IPS-15b (cell line): ENCODE measurements around the gene MRTFB.

Source experiments
- H3K27me3 ChIP-seq: one replicate; pipeline ENCODE4 v1.6.1; 2013; ENCODE audit warnings: low read length; ENCODE audit not compliant: control insufficient read depth, insufficient read depth
- H3K36me3 ChIP-seq: one replicate; pipeline ENCODE4 v1.6.1; 2013; ENCODE audit warnings: low read length; ENCODE audit not compliant: control insufficient read depth, insufficient read depth
- H3K4me1 ChIP-seq: one replicate; pipeline ENCODE4 v1.6.1; 2013; ENCODE audit warnings: mild to moderate bottlenecking, low read length; ENCODE audit not compliant: control insufficient read depth, insufficient read depth
- H3K4me3 ChIP-seq: one replicate; pipeline ENCODE4 v1.5.1; 2013; ENCODE audit warnings: low read depth, low read length
- H3K9ac ChIP-seq: one replicate; pipeline ENCODE4 v1.6.1; 2013; ENCODE audit warnings: low read depth, mild to moderate bottlenecking, low read length
- H3K9me3 ChIP-seq: one replicate; pipeline ENCODE4 v1.6.1; 2013; ENCODE audit warnings: mild to moderate bottlenecking, low read length; ENCODE audit not compliant: control insufficient read depth, insufficient read depth

Gene MRTFB

GRCh38 chr16:14302399-14303181, 231.5 kb downstream of the MRTFB start:
- no peaks in the 10 kb centered on the region for H3K9me3 ChIP-seq
- peaks cover 27% of the 10 kb centered on the region for H3K4me1 ChIP-seq
- no peaks in the 10 kb centered on the region for H3K36me3 ChIP-seq
- H3K9ac ChIP-seq = peak overlapping the region; percentile 24
- no peaks in the 10 kb centered on the region for H3K27me3 ChIP-seq
- peak overlapping the region; percentile 89 for H3K4me3 ChIP-seq

GRCh38 chr16:14303182-14303618, 232.1 kb downstream of the MRTFB start:
- Histone ChIP-seq H3K36me3 (no peaks in the 10 kb centered on the region), H3K4me3 (peak overlapping the region; percentile 89), H3K4me1 (peaks cover 27% of the 10 kb centered on the region), H3K27me3 (no peaks in the 10 kb centered on the region), H3K9ac (peak overlapping the region; percentile 74), H3K9me3 (no peaks in the 10 kb centered on the region)

GRCh38 chr16:14303639-14304394, 232.7 kb downstream of the MRTFB start:
- Histone ChIP-seq H3K36me3 (no peaks in the 10 kb centered on the region), H3K9me3 (no peaks in the 10 kb centered on the region), H3K4me1 (peaks cover 29% of the 10 kb centered on the region), H3K27me3 (no peaks in the 10 kb centered on the region), H3K9ac (peak overlapping the region; percentile 74), H3K4me3 (peak overlapping the region; percentile 89)

- Histone ChIP-seq H3K9ac (no peak overlapping the region), H3K27me3 (no peaks in the 10 kb centered on the region), H3K36me3 (no peaks in the 10 kb centered on the region), H3K9me3 (no peaks in the 10 kb centered on the region), H3K4me1 (peaks cover 34% of the 10 kb centered on the region), H3K4me3 (no peak overlapping the region)
Measured at GRCh38 chr16:14304891-14305460, 233.9 kb downstream of the MRTFB start.

- H3K4me1 ChIP-seq = peaks cover 40% of the 10 kb centered on the region
- no peaks in the 10 kb centered on the region for H3K27me3 ChIP-seq
- H3K36me3 ChIP-seq = no peaks in the 10 kb centered on the region
- no peaks in the 10 kb centered on the region for H3K9me3 ChIP-seq
- H3K9ac ChIP-seq = peak overlapping the region; percentile 73
- no peak overlapping the region for H3K4me3 ChIP-seq
Measured at GRCh38 chr16:14306485-14307058, 235.5 kb downstream of the MRTFB start.

- Histone ChIP-seq H3K9ac (peak overlapping the region; percentile 73), H3K9me3 (no peaks in the 10 kb centered on the region), H3K4me1 (peaks cover 40% of the 10 kb centered on the region), H3K4me3 (no peak overlapping the region), H3K27me3 (no peaks in the 10 kb centered on the region), H3K36me3 (no peaks in the 10 kb centered on the region)
Measured at GRCh38 chr16:14307059-14307526, 236.0 kb downstream of the MRTFB start.

- Histone ChIP-seq H3K4me1 (peaks cover 40% of the 10 kb centered on the region), H3K4me3 (no peak overlapping the region), H3K9me3 (no peaks in the 10 kb centered on the region), H3K36me3 (no peaks in the 10 kb centered on the region), H3K9ac (peak overlapping the region; percentile 73), H3K27me3 (no peaks in the 10 kb centered on the region)
Measured at GRCh38 chr16:14307527-14308367, 236.6 kb downstream of the MRTFB start.

GRCh38 chr16:14308368-14308723, 237.2 kb downstream of the MRTFB start:
- H3K4me3 ChIP-seq = no peak overlapping the region
- H3K9me3 ChIP-seq = no peaks in the 10 kb centered on the region
- no peaks in the 10 kb centered on the region for H3K36me3 ChIP-seq
- peaks cover 40% of the 10 kb centered on the region for H3K4me1 ChIP-seq
- H3K27me3 ChIP-seq = no peaks in the 10 kb centered on the region
- no peak overlapping the region for H3K9ac ChIP-seq

- Histone ChIP-seq H3K36me3 (no peaks in the 10 kb centered on the region), H3K9ac (no peak overlapping the region), H3K27me3 (no peaks in the 10 kb centered on the region), H3K4me1 (peaks cover 40% of the 10 kb centered on the region), H3K4me3 (no peak overlapping the region), H3K9me3 (no peaks in the 10 kb centered on the region)
Measured at GRCh38 chr16:14309001-14309886, 238.1 kb downstream of the MRTFB start.

- H3K4me1 ChIP-seq = peaks cover 38% of the 10 kb centered on the region
- no peaks in the 10 kb centered on the region for H3K27me3 ChIP-seq
- H3K4me3 ChIP-seq = no peak overlapping the region
- no peaks in the 10 kb centered on the region for H3K9me3 ChIP-seq
- H3K36me3 ChIP-seq = no peaks in the 10 kb centered on the region
- H3K9ac ChIP-seq = no peak overlapping the region
Measured at GRCh38 chr16:14309906-14310305, 238.8 kb downstream of the MRTFB start.
